ENCODE results near the gene FARP2. TPM values are rescaled to one million over a fixed set of nuclear protein-coding genes. Genes with fewer than 3 reads are reported as not detected.
A peak's percentile ranks its signal among the peaks of the same experiment; 100 is the strongest.

Gene FARP2
- total RNA-seq, 2 donors from 2014 or later, result 30.1 to 44.2 TPM

DNA sequence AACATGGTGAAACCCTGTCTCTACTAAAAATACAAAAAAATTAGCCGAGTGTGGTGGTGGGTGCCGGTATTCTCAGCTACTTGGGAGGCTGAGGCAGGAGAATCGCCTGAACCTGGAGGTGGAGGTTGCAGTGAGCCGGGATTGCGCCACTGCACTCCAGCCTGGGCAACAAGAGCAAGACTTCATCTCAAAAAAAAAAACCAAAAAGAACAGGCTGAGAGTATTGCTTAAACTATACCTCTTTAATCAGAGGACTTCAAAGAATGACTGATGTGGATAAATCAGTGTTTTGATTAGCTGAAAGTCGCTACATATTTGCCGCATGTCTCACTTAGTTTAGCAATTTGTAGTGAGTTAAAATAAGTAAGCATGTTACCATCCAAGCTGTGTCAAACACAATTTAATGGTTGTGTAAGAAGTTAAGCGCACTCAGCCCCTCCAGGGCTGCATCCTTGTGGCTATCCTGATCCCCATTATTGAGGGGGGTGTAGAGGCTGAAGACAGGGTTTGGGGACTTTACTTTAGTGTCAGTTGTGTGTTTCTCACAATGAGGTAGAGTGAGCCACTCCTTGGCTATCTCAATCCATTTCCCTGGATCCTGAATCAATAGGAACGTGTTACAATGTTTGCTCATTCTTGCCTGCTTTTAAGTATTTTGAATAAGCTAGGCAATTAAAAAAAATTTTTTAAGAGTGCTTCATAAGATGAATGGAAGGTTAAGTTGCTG is 11.0 kb upstream of the FARP2 start:
- no peak overlapping the region for H3K4me3 ChIP-seq
- peaks cover 22 to 67% of the 10 kb centered on the region in 2 donors for H3K36me3 ChIP-seq (replicated peaks in 1 of 2; ENCODE audit: insufficient read depth in 1 of 2, low read depth in 2 of 2)
- H3K27ac ChIP-seq, result no peak overlapping the region
- H3K27me3 ChIP-seq, result no peaks in the 10 kb centered on the region
- intact Hi-C loops (cut with DNase I), result no loop called here
- DNase-seq (no peak), ATAC-seq (no peak)
- H3K4me1 ChIP-seq, result peaks cover 9% of the 10 kb centered on the region
- no peak for TF ChIP-seq POLR2A (IDR thresholded peaks at IDR 0.05)
- TF ChIP-seq, protein P1, sequence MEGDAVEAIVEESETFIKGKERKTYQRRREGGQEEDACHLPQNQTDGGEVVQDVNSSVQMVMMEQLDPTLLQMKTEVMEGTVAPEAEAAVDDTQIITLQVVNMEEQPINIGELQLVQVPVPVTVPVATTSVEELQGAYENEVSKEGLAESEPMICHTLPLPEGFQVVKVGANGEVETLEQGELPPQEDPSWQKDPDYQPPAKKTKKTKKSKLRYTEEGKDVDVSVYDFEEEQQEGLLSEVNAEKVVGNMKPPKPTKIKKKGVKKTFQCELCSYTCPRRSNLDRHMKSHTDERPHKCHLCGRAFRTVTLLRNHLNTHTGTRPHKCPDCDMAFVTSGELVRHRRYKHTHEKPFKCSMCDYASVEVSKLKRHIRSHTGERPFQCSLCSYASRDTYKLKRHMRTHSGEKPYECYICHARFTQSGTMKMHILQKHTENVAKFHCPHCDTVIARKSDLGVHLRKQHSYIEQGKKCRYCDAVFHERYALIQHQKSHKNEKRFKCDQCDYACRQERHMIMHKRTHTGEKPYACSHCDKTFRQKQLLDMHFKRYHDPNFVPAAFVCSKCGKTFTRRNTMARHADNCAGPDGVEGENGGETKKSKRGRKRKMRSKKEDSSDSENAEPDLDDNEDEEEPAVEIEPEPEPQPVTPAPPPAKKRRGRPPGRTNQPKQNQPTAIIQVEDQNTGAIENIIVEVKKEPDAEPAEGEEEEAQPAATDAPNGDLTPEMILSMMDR (IDR thresholded peaks at IDR 0.05), result no peak
- 82 to 91% methylated on average over 9 of the region's 9 CpGs for WGBS, 2 donors
- no peaks in the 10 kb centered on the region for H3K9me3 ChIP-seq

DNA sequence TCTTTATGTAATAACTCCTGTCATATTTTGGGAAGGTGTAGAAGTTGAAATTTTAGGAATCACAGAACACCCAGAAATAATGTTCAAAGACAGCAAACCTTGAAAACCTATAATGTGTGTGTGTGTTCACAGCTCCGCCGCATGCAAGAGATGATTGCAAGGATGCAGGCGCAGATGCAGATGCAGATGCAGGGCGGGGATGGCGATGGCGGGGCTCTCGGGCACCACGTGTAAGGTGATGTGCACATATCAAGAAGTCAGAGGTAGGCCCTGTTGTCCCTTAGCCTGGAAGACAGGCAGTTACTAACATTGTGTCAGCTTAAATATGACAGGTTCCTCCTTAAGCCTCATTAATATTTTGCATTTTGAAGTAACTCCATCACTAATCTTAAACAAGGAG is 6.1 kb upstream of the FARP2 start:
- intact Hi-C loops (cut with DNase I), result no loop called here

DNA sequence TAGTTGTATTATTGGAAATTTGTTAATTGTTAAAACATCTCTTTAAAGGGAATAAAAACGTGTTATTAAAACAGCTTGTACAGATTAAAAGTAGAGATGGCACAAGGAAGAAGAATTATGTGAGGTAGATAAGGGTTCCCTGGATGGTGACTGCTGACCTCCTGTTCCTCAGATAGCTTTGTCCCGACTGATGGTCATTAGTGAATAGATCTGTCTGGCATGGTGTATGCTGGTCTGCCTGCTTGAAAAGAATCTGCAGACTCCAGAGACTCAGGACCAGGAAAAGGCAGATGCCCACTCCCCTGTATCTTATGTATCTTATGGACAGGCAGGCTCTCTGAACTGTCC is 5.6 kb upstream of the FARP2 start:
- Histone ChIP-seq H3K27ac (peak overlapping the region; percentile 18 to 60 (median 28)), H3K4me3 (no peak overlapping the region), H3K4me1 (peaks cover 32% of the 10 kb centered on the region), H3K36me3 (replicated peaks in 1 of 2; ENCODE audit: insufficient read depth in 1 of 2, low read depth in 2 of 2) (peaks cover 0 to 45% of the 10 kb centered on the region in 2 donors), H3K9me3 (no peaks in the 10 kb centered on the region), H3K27me3 (no peaks in the 10 kb centered on the region)
- WGBS, 2 donors, result 30 to 34% methylated on average over 2 of the region's 2 CpGs
- TF ChIP-seq, protein P1 (IDR thresholded peaks at IDR 0.05), result no peak
- no peak for TF ChIP-seq POLR2A (IDR thresholded peaks at IDR 0.05)
- intact Hi-C loops (cut with DNase I), result no loop called here
- ATAC-seq (no peak), DNase-seq (no peak)

More for the DNA sequence above, 6.1 kb upstream of the FARP2 start:
- Histone ChIP-seq H3K4me3 (no peak overlapping the region), H3K9me3 (no peaks in the 10 kb centered on the region), H3K27ac (no peak overlapping the region), H3K27me3 (no peaks in the 10 kb centered on the region), H3K4me1 (peaks cover 29% of the 10 kb centered on the region), H3K36me3 (replicated peaks in 1 of 2; ENCODE audit: insufficient read depth in 1 of 2, low read depth in 2 of 2) (peaks cover 4 to 49% of the 10 kb centered on the region in 2 donors)
- TF ChIP-seq, protein P1 (IDR thresholded peaks at IDR 0.05), result no peak
- no peak for TF ChIP-seq POLR2A (IDR thresholded peaks at IDR 0.05)
- ATAC-seq (no peak), DNase-seq (no peak)
- WGBS, 2 donors, result 89 to 94% methylated on average over 8 of the region's 8 CpGs

DNA sequence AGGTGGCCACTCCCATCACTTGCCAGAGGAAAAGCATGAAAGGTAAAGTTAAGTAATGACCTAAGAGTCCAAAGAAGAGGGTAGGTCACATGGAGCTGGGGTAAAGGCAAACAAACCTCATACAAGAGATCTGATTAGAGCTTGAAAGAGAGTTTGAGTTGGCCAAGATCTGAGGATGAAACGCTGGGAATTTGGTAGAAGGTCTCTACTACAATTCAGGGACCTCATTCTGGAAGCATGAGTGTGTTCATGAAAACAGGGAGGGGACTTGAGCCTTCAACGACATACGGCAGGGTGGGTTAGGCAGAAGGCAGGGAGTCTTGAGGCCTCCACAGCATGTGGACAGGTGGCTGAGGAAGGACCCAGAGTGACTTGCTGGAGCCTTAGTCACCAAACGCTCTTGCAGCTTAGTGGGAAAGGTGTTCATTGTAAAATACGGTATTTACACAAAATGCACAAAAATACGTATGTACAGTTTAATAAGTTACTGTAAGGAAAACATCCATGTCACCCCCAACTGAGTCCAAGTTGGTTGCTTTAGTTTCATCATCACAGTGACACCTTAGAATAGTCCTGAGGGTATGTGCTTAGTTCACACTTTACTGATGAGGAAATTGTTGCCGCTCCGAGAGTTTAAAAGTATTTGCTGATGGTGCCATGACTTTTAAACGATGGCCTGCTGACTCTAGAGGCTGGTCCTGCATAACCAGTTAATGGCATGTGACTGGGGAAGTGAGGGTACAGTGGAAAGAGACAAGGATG is 5.0 kb upstream of the FARP2 start:
- TF ChIP-seq, protein P1 (IDR thresholded peaks at IDR 0.05), result no peak
- no peak for TF ChIP-seq POLR2A (IDR thresholded peaks at IDR 0.05)
- intact Hi-C loops (cut with DNase I), result no loop called here
- WGBS, 2 donors, result 40 to 54% methylated on average over 9 of the region's 9 CpGs
- peaks cover 32% of the 10 kb centered on the region for H3K4me1 ChIP-seq
- DNase-seq, result no peak
- H3K27ac ChIP-seq, result peak overlapping the region; percentile 18 to 60 (median 28)
- H3K9me3 ChIP-seq, result no peaks in the 10 kb centered on the region
- peaks cover 0 to 42% of the 10 kb centered on the region in 2 donors for H3K36me3 ChIP-seq (replicated peaks in 1 of 2; ENCODE audit: insufficient read depth in 1 of 2, low read depth in 2 of 2)
- ATAC-seq, result no peak
- no peak overlapping the region for H3K4me3 ChIP-seq
- H3K27me3 ChIP-seq, result no peaks in the 10 kb centered on the region

Measured in body of pancreas (tissue), 4 donors.